HepG2 (cell line): ENCODE data around the gene SYNGAP1. TPM values are rescaled to one million over a fixed set of nuclear protein-coding genes. Genes with fewer than 3 reads are reported as not detected.

ENCODE experiments used
- ATF6 ChIP-seq: sonication (generic); formaldehyde crosslinking; conservative IDR thresholded peaks from 2 replicates; pipeline ENCODE4 v1.4.0; 2020; ENCODE audit warnings: missing genetic modification reagents
- CENPT ChIP-seq: sonication (generic); formaldehyde crosslinking; IDR thresholded peaks from 2 replicates; pipeline ENCODE4 v1.8.0; 2022; ENCODE audit warnings: low read depth, mild to moderate bottlenecking, moderate library complexity, missing genetic modification reagents
- ETV6 ChIP-seq: sonication (generic); formaldehyde crosslinking; conservative IDR thresholded peaks from 2 replicates; pipeline ENCODE4 v1.4.0; 2020; ENCODE audit warnings: missing genetic modification reagents
- GABPB1 ChIP-seq: IDR thresholded peaks from 2 replicates; pipeline ENCODE4 v1.6.1; 2016; ENCODE audit warnings: mild to moderate bottlenecking, missing genetic modification reagents, moderate library complexity, missing compliant biosample characterization
- HOXA5 ChIP-seq: sonication (generic); formaldehyde crosslinking; IDR thresholded peaks from 2 replicates; pipeline ENCODE4 v1.4.0; 2020; ENCODE audit warnings: missing genetic modification reagents
- MYPOP ChIP-seq: sonication (generic); formaldehyde crosslinking; IDR thresholded peaks from 2 replicates; pipeline ENCODE4 v1.8.1; 2023; ENCODE audit warnings: mild to moderate bottlenecking, moderate library complexity, missing genetic modification reagents
- RNF219 ChIP-seq: sonication (generic); formaldehyde crosslinking; IDR thresholded peaks from 2 replicates; pipeline ENCODE4 v1.5.0; 2020; ENCODE audit warnings: mild to moderate bottlenecking, missing genetic modification reagents
- SCMH1 ChIP-seq: sonication (generic); formaldehyde crosslinking; IDR thresholded peaks from 2 replicates; pipeline ENCODE4 v1.9.0; 2021; ENCODE audit warnings: missing genetic modification reagents, mild to moderate bottlenecking, borderline replicate concordance
- SETDB1 ChIP-seq: sonication (generic); formaldehyde crosslinking; IDR thresholded peaks from 2 replicates; pipeline ENCODE4 v1.5.1; 2020; ENCODE audit warnings: missing genetic modification reagents, mild to moderate bottlenecking, borderline replicate concordance
- ZNF12 ChIP-seq: sonication (generic); formaldehyde crosslinking; IDR thresholded peaks from 2 replicates; pipeline ENCODE4 v1.5.0; 2020; ENCODE audit warnings: missing genetic modification reagents
- ZNF280D ChIP-seq: sonication (generic); formaldehyde crosslinking; IDR thresholded peaks from 2 replicates; pipeline ENCODE4 v1.5.1; 2020; ENCODE audit warnings: mild to moderate bottlenecking, missing genetic modification reagents
- ZNF597 ChIP-seq: sonication (generic); formaldehyde crosslinking; IDR thresholded peaks from 2 replicates; pipeline ENCODE4 v1.5.0; 2020; ENCODE audit warnings: missing genetic modification reagents
- ZNF607 ChIP-seq: sonication (generic); formaldehyde crosslinking; IDR thresholded peaks from 2 replicates; pipeline ENCODE4 v1.5.1; 2020; ENCODE audit warnings: missing genetic modification reagents, mild to moderate bottlenecking, borderline replicate concordance
- ZNF784 ChIP-seq: sonication (generic); formaldehyde crosslinking; IDR thresholded peaks from 2 replicates; pipeline ENCODE4 v1.5.1; 2020; ENCODE audit warnings: missing genetic modification reagents, mild to moderate bottlenecking, borderline replicate concordance
- ZSCAN5A ChIP-seq: sonication (generic); formaldehyde crosslinking; IDR thresholded peaks from 2 replicates; pipeline ENCODE4 v1.8.0; 2022; ENCODE audit warnings: mild to moderate bottlenecking, missing genetic modification reagents, borderline replicate concordance
- polyA plus RNA-seq, 8 experiments: library from polyadenylated mRNA; depleted of rRNA in 3 of 8; stranded (reverse) in 7 of 8; unstranded in 1 of 8; fragments of >200 nt; fragmentation: Illumina TruSeq in 4 of 8; extraction: Trizol in 4 of 8; gene quantifications; 2 replicates each; pipeline versions ENCODE4 v1.2.1 to v1.2.3, GENCODE V29; 2011 to 2016; ENCODE audit warnings: low read depth in 4 of 8, missing spikeins in 1 of 8, mixed read lengths in 1 of 8; ENCODE audit not compliant: insufficient read depth in 1 of 8
- total RNA-seq, 5 experiments: library from RNA; depleted of rRNA; stranded (reverse); fragments of >200 nt; fragmentation: Illumina TruSeq; extraction: Trizol; gene quantifications; 2 replicates each; pipeline ENCODE4 v1.2.3, GENCODE V29; 2016; ENCODE audit warnings: low read depth in 1 of 5

The SYNGAP1 gene
- total and polyA plus RNA-seq, 2 of the 13 experiments (the other 11 are each of a cell fraction or from before 2014, with no cell fraction given): 0.75 to 1.1 TPM

- TF ChIP-seq ZNF597 (CRISPR knock-in tag) (no peak), RNF219 (no peak), HOXA5 (CRISPR knock-in tag) (peak; percentile 90), GABPB1 (CRISPR knock-in tag) (peak; percentile 96), ZNF784 (CRISPR knock-in tag) (no peak), ZNF12 (CRISPR knock-in tag) (0 out of 2 replicates have a peak, but pooled peaks have one; percentile 14), ZNF280D (CRISPR knock-in tag) (no peak), ZNF607 (CRISPR knock-in tag) (peak; percentile 99), SETDB1 (CRISPR knock-in tag) (no peak), ZSCAN5A (peak; percentile 41; the same call in 1 of the 2 replicates), MYPOP (CRISPR knock-in tag) (peak; percentile 63; the same call in 1 of the 2 replicates), ETV6 (CRISPR knock-in tag) (0 out of 2 replicates have a peak, but pooled peaks have one; percentile 24), ATF6 (no peak), CENPT (no peak), SCMH1 (no peak)
These were observed 1.8 kb upstream of the SYNGAP1 start, which contains the start of gene CUTA (continued) for GRCh38 chr6:33417903-33418689.
